Prostate gland (tissue), 2 donors: ENCODE results near the gene DUXA.

Experiments
- POLR2A ChIP-seq: fragments of 450-650 bp; IDR thresholded peaks from one replicate; pipeline ENCODE4 v1.6.1; 2016; ENCODE audit warnings: antibody characterized with exemption, mild to moderate bottlenecking
- POLR2AphosphoS5 ChIP-seq: sonication (generic); formaldehyde crosslinking; IDR thresholded peaks from one replicate; pipeline ENCODE4 v1.6.1; 2017; ENCODE audit warnings: antibody characterized with exemption
- TF ChIP-seq, protein P1 (sequence below), 4 experiments: fragments of 200-600 bp in 2 of 4; fragments of 450-650 bp in 2 of 4; sonication (generic) in 2 of 4; IDR thresholded peaks; 1 replicate in 3 of 4; 2 replicates in 1 of 4; pipeline ENCODE4 v1.5.1; 2016 to 2019; ENCODE audit warnings: antibody characterized with exemption in 4 of 4, mild to moderate bottlenecking in 2 of 4, moderate library complexity in 2 of 4

DNA sequence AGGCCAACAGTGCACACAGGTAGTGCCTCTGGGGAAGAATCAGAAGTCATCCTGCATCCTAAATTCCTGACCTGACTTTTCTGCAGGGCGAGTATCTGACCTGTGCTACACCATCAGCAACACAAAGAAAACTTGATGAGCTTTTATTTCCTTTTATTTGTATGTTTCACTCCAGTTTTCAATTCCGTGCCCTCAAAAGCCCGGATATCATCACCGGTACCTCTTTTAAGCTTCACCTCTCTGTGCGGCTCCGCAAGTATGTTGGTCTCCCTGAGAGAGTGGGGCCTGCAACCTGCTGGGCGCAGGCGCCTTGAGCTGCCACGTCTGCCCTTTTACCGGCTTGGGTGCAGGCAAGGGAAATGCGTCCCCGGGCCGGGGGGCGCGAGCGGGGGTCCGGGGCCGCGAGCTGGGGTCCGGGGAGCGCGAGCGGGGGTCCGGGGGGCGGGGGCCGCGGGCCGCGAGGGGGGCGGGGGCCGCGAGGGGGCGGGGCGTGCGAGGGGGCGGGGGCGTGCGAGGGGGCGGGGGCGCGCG, 4.3 kb upstream of the DUXA start:
- TF ChIP-seq, protein P1, sequence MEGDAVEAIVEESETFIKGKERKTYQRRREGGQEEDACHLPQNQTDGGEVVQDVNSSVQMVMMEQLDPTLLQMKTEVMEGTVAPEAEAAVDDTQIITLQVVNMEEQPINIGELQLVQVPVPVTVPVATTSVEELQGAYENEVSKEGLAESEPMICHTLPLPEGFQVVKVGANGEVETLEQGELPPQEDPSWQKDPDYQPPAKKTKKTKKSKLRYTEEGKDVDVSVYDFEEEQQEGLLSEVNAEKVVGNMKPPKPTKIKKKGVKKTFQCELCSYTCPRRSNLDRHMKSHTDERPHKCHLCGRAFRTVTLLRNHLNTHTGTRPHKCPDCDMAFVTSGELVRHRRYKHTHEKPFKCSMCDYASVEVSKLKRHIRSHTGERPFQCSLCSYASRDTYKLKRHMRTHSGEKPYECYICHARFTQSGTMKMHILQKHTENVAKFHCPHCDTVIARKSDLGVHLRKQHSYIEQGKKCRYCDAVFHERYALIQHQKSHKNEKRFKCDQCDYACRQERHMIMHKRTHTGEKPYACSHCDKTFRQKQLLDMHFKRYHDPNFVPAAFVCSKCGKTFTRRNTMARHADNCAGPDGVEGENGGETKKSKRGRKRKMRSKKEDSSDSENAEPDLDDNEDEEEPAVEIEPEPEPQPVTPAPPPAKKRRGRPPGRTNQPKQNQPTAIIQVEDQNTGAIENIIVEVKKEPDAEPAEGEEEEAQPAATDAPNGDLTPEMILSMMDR (IDR thresholded peaks at IDR 0.05) = no peak
- TF ChIP-seq POLR2A = no peak
- TF ChIP-seq POLR2AphosphoS5 = no peak
